ENCODE measurements around the gene AGAP1. TPM values are rescaled to one million over a fixed set of nuclear protein-coding genes. Genes with fewer than 3 reads are reported as not detected.

AGAP1 gene
- total RNA-seq, 1 donor from 2014 or later = 39.4 TPM

DNA sequence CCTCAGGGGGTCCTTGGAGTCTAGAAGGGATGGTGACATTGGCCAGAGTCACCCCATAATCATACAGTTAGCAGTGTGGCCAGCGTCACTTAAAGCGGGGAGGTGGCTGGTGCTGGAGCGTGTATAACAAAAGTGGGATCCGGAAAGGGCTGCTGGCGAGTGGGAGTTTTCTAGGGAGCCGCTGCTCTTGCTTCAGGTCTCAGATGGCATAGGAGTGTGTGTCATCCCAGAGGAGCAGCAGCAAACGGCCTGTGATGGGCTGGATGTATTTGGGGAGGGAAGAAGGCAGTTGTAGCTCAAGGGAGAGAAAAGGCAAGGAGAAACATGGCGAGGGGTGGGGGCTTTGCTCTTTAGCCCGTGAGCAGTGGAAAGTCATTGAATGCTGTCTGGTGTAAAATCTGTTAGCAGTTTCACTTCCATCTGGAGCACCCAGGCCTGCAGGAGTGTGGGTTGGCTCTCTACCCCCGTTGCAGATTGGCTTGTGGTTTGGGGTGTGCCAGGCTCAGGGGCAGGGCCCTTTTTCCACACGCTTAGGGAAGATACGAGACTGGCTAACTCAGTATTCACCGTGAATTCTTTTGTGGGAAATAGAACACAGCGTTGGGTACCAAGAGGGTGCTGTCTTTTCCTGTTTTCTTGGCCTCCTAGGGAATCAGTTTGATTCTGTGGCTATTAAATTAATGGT, 120.5 kb downstream of the AGAP1 start:
- H3K27ac Mint-ChIP-seq (ENCODE audit: unreplicated experiment) = no peak overlapping the region
- H3K36me3 Mint-ChIP-seq (ENCODE audit: low read depth, unreplicated experiment) = peaks cover 10% of the 10 kb centered on the region
- H3K4me1 Mint-ChIP-seq (ENCODE audit: low read depth, unreplicated experiment) = peaks cover 34% of the 10 kb centered on the region
- Histone ChIP-seq H3K4me3 (ENCODE audit: insufficient read depth, low read depth, low read length) (no peak overlapping the region), H2AFZ (ENCODE audit: low read depth, low read length) (no peak overlapping the region), H3K27me3 (ENCODE audit: insufficient read depth, low read length) (no peaks in the 10 kb centered on the region), H3K4me2 (ENCODE audit: low read length) (peak overlapping the region; percentile 22), H3K4me1 (ENCODE audit: insufficient read depth, low read length) (peaks cover 28% of the 10 kb centered on the region), H3K27ac (ENCODE audit: low read depth, low read length) (peak overlapping the region; percentile 28), H4K20me1 (ENCODE audit: insufficient read depth, low read length) (peaks cover 73% of the 10 kb centered on the region), H3K9me3 (ENCODE audit: insufficient read depth, low read depth, low read length) (no peaks in the 10 kb centered on the region), H3K9ac (ENCODE audit: low read length) (peak overlapping the region; percentile 18), H3K79me2 (ENCODE audit: insufficient read depth, low read length) (peaks cover 29% of the 10 kb centered on the region), H3K36me3 (ENCODE audit: insufficient read depth, low read length) (no peaks in the 10 kb centered on the region)
- TF ChIP-seq, protein P1, sequence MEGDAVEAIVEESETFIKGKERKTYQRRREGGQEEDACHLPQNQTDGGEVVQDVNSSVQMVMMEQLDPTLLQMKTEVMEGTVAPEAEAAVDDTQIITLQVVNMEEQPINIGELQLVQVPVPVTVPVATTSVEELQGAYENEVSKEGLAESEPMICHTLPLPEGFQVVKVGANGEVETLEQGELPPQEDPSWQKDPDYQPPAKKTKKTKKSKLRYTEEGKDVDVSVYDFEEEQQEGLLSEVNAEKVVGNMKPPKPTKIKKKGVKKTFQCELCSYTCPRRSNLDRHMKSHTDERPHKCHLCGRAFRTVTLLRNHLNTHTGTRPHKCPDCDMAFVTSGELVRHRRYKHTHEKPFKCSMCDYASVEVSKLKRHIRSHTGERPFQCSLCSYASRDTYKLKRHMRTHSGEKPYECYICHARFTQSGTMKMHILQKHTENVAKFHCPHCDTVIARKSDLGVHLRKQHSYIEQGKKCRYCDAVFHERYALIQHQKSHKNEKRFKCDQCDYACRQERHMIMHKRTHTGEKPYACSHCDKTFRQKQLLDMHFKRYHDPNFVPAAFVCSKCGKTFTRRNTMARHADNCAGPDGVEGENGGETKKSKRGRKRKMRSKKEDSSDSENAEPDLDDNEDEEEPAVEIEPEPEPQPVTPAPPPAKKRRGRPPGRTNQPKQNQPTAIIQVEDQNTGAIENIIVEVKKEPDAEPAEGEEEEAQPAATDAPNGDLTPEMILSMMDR (IDR thresholded peaks at IDR 0.05; ENCODE audit: insufficient read depth, low read depth, low read length) = no peak
- no peak for TF ChIP-seq EZH2 (IDR thresholded peaks at IDR 0.05; ENCODE audit: insufficient read depth, low read length)
- FAIRE-seq (no peak), DNase-seq (ENCODE audit: low read depth) (no peak)
- no peaks in the 10 kb centered on the region for H3K27me3 Mint-ChIP-seq (ENCODE audit: low read depth, unreplicated experiment)
- no peaks in the 10 kb centered on the region for H3K9me3 Mint-ChIP-seq (ENCODE audit: unreplicated experiment)
- H3K4me3 Mint-ChIP-seq (ENCODE audit: unreplicated experiment) = peak overlapping the region; percentile 60

GRCh38 chr2:235614900-235615712, 121.3 kb downstream of the AGAP1 start:
- H3K4me3 ChIP-seq (ENCODE audit: insufficient read depth, low read depth, low read length) = no peak overlapping the region
- H3K36me3 ChIP-seq (ENCODE audit: insufficient read depth, low read length) = no peaks in the 10 kb centered on the region
- peaks cover 21% of the 10 kb centered on the region for H3K79me2 ChIP-seq (ENCODE audit: insufficient read depth, low read length)
- H3K9ac ChIP-seq (ENCODE audit: low read length) = peak overlapping the region; percentile 18
- peak overlapping the region; percentile 22 for H3K4me2 ChIP-seq (ENCODE audit: low read length)
- Mint-ChIP-seq H3K27me3 (ENCODE audit: low read depth, unreplicated experiment) (no peaks in the 10 kb centered on the region), H3K9me3 (ENCODE audit: unreplicated experiment) (no peaks in the 10 kb centered on the region), H3K36me3 (ENCODE audit: low read depth, unreplicated experiment) (peaks cover 6% of the 10 kb centered on the region), H3K4me1 (ENCODE audit: low read depth, unreplicated experiment) (peaks cover 34% of the 10 kb centered on the region), H3K27ac (ENCODE audit: unreplicated experiment) (peak overlapping the region; percentile 4), H3K4me3 (ENCODE audit: unreplicated experiment) (no peak overlapping the region)
- peaks cover 28% of the 10 kb centered on the region for H3K4me1 ChIP-seq (ENCODE audit: insufficient read depth, low read length)
- peak; percentile 32 for FAIRE-seq
- peaks cover 3% of the 10 kb centered on the region for H3K27me3 ChIP-seq (ENCODE audit: insufficient read depth, low read length)
- H4K20me1 ChIP-seq (ENCODE audit: insufficient read depth, low read length) = peaks cover 73% of the 10 kb centered on the region
- peak; percentile 85 for DNase-seq (ENCODE audit: low read depth)
- H3K27ac ChIP-seq (ENCODE audit: low read depth, low read length) = peak overlapping the region; percentile 30
- no peaks in the 10 kb centered on the region for H3K9me3 ChIP-seq (ENCODE audit: insufficient read depth, low read depth, low read length)
- TF ChIP-seq, protein P1 (IDR thresholded peaks at IDR 0.05; ENCODE audit: insufficient read depth, low read depth, low read length) = no peak
- no peak for TF ChIP-seq EZH2 (IDR thresholded peaks at IDR 0.05; ENCODE audit: insufficient read depth, low read length)
- no peak overlapping the region for H2AFZ ChIP-seq (ENCODE audit: low read depth, low read length)
